Endometrial microvascular endothelial cells (primary cell): ENCODE data around the gene ARHGDIG. TPM values are rescaled to one million over a fixed set of nuclear protein-coding genes. Genes with fewer than 3 reads are reported as not detected.
"Not testable (repeated sequence)": the region's sequence is repeated elsewhere in the genome, so short reads cannot be mapped to it uniquely, and the experiment has no call there.

Experiments used
- in situ Hi-C: cut with HindIII; loops from 2 replicates; pipeline ENCODE4 v1.10.0; 2017; ENCODE audit warnings: low sequenced_read_pairs, low pct_unique_long_range_greater_than_20kb; ENCODE audit errors: inconsistent ontology term
- total RNA-seq: library from RNA; depleted of rRNA; stranded (reverse); fragments of >200 nt; gene quantifications from one replicate; pipeline ENCODE4 v1.2.3, GENCODE V29; 2015; ENCODE audit errors: inconsistent ontology term

Gene ARHGDIG
- total RNA-seq = not detected

- in situ Hi-C loops = no loop called here
These were observed at the start of gene ARHGDIG for GRCh38 chr16:280552-280951. Gene ARHGDIG (plus strand): TSS chr16:280591. CDS start chr16:280681, 90 bp downstream.

GRCh38 chr16:230949-231348 lies 49.4 kb upstream of the ARHGDIG start:
- in situ Hi-C loops = no loop called here

GRCh38 chr16:234468-235305 lies 45.7 kb upstream of the ARHGDIG start, which contains the start of gene FAM234A:
Gene FAM234A (plus strand): TSS chr16:234821. CDS start chr16:254414, 19,593 bp downstream.
- in situ Hi-C loops = no loop called here

- in situ Hi-C loops = no loop called here
These were observed 40.5 kb upstream of the ARHGDIG start for GRCh38 chr16:239948-240277.

DNA sequence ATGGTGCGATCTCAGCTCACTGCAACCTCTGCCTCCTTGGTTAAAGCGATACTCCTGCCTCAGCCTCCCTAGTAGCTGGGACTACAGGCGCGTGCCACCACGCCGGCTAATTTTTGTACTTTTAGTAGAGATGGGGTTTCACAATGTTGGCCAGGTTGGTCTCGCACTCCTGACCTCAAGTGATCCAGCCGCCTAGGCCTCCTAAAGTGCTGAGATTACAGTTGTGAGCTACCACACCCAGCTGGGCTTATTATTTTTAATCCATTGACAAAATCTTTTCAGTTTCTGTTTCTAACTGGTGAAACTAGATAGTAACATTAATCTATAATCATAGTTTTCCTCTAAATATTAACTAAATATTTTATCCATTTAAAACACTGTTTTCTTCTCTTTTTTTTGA lies 39.8 kb upstream of the ARHGDIG start:
- in situ Hi-C loops = no loop called here

DNA sequence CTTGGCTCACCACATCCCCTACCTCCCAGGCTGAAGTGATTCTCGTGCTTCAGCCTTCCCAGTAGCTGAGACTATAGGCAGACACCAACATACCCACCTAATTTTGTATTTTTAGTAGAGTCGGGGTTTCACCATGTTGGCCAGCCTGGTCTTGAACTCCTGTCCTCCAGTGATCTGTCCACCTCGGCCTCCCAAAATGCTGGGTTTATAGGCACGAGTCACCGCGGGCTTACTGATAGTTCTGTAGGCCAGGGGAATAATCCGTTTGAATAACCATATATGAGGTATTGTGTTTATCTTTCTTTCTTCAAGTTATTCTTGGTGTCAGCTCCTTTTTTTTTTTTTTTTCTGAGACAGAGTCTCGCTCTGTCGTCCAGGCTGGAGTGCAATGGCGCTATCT lies 38.1 kb upstream of the ARHGDIG start:
- in situ Hi-C loops = no loop called here

DNA sequence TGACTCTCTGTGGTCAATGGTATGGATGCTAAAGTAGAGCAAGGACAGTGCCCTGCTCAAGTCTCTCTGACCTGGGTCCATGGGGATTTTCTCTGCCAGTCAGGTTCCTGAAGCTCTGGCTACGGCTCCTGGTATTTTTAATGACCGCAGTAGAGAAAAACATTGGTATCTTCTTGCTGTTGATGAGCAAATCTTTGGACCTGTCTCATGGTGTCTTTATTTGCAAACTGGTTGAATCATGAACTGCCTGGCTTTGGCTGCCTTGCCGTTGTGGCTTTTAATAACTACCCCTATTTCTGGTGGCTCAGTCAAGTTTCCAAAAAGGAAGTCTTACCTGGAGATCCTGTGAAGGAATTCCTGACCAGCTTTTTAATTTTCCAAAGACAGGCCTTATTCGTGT lies 37.0 kb upstream of the ARHGDIG start:
- in situ Hi-C loops = no loop called here

GRCh38 chr16:245105-245504 lies 35.3 kb upstream of the ARHGDIG start:
- in situ Hi-C loops = no loop called here

DNA sequence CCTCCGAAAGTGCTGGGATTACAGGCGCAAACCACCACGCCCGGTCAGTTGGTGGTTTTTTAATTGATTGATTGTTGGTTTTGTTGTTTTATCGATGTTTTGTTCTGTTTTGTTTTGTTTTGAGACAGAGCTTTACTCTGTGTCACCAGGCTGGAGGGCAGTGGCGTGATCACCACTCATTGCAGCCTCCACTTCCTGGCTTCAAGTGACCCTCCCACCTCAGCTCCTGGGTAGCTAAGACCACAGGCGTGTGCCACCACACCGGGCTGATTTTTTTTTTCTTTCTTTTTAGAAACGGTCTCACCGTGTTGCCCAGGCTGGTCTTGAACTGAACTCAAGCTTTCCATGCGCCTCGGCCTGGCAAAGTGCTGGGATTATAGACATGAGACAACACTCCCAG lies 33.4 kb upstream of the ARHGDIG start:
- in situ Hi-C loops = no loop called here

DNA sequence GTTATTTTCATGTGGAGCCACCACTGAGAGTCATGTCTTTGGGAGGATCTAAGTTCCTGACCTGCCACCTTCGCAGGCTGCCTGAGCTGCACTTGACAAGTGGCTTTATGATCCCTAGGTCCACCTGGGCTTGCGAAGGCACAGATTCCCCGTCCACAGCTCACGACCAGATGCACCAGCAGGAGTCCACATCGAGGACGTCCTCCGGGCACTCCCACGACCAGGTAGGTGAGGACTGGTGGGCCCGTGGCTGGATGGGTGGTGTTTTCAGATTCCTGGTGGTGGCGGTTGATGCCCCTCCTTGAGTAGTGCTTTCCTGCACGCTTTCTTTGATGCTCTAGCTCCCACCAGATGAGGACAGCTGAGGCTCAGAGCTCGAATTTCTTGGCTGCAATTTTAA lies 31.0 kb upstream of the ARHGDIG start:
- in situ Hi-C loops = no loop called here

- in situ Hi-C loops = no loop called here
These were observed 27.7 kb upstream of the ARHGDIG start for GRCh38 chr16:252366-253337.

- in situ Hi-C loops = no loop called here
These were observed 26.6 kb upstream of the ARHGDIG start for GRCh38 chr16:253833-254232.

GRCh38 chr16:254461-254860 lies 25.9 kb upstream of the ARHGDIG start:
- in situ Hi-C loops = no loop called here

DNA sequence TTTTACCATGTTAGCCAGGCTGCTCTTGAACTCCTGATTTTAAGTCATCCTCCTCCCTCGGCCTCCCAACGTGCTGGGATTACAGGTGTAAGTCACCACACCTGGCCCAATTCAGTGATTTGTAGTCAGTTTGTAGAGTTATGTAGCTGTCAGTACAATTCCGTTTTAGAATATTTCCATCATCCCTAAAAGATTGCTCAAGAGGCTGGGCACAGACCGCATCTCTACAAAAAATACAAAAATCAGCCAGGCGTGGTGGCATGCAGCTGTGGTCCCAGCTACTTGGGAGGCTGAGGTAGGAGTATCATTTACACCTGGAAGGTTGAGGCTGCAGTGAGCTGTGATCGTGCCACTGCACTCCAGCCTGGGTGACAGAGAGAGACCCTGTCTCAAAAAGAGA lies 25.2 kb upstream of the ARHGDIG start:
- in situ Hi-C loops = no loop called here

DNA sequence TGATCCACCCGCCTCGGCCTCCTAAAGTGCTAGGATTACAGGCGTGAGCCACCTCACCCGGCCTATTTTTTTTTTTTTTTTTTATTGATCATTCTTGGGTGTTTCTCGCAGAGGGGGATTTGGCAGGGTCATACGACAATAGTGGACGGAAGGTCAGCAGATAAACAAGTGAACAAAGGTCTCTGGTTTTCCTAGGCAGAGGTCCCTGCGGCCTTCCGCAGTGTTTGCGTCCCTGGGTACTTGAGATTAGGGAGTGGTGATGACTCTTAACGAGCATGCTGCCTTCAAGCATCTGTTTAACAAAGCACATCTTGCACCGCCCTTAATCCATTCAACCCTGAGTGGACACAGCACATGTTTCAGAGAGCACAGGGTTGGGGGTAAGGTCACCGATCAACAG lies 22.3 kb upstream of the ARHGDIG start:
- in situ Hi-C loops = not testable (repeated sequence)

DNA sequence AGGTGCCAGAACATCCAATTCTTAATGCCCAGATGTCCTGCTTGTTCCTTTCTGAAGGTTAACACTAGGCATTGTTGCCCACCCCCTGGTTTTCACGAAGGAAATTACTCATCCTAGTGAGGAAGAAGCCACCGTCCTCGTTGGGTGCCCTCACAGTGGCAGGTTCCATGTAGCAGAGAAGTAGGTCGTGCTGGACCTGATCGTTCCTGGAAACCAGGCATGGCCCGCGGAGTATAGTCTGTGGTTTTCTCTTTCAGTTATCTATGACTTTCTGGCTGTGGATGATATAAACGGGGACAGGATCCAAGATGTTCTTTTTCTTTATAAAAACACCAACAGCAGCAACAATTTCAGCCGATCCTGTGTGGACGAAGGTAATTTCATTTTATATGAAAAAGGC lies 21.2 kb upstream of the ARHGDIG start:
- in situ Hi-C loops = no loop called here

DNA sequence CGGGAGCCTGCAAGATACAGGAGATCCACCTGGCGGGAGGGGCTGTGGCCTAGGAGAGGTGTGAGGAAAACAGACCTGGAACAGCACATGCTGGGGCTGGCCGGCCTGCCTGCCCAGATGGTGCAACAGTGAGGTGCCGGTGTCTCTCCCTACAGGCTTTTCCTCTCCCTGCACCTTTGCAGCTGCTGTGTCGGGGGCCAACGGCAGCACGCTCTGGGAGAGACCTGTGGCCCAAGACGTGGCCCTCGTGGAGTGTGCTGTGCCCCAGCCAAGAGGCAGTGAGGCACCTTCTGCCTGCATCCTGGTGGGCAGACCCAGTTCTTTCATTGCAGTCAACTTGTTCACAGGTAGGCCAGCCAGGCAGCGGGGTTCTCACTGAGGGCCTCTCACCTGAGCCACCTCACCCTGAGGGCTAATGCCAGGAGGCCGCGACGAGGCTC lies 20.6 kb upstream of the ARHGDIG start:
- in situ Hi-C loops = no loop called here

- in situ Hi-C loops = no loop called here
These were observed 20.1 kb upstream of the ARHGDIG start for GRCh38 chr16:260326-260725.

DNA sequence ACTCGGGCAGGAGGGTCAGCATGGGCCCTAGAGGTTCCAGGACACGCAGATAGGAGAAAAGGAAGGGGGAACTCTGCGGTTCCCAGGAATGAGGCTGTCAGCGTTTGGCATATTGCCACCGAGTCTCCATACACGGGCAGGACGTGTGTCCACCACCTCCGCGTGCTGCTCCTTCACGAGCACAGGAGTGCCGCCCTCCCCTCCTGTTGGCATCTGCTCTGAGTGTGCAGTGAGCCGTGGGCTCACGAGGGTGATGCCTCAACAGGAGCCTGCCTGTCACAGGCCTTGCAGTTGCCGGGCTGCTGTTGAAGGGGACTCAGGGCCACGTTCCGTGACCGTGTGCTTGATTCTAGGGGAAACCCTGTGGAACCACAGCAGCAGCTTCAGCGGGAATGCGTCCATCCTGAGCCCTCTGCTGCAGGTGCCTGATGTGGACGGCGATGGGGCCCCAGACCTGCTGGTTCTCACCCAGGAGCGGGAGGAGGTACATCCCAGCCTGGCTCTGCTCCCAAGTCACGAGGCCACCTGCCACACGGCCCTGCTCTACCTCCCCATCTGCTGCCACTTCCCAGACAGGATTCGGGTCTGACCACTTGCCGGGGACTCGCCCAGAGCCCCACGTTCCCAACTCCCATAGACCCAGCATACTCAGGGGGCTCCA lies 19.2 kb upstream of the ARHGDIG start:
- in situ Hi-C loops = no loop called here
